ENCODE results near the gene OGDHL. TPM values are rescaled to one million over a fixed set of nuclear protein-coding genes. Genes with fewer than 3 reads are reported as not detected.

The OGDHL gene
- total RNA-seq, 1 donor from 2014 or later, result 10.1 TPM

GRCh38 chr10:49769692-49770091 lies 7.6 kb upstream of the OGDHL start:
- H3K4me1 Mint-ChIP-seq, result no peaks in the 10 kb centered on the region
- TF ChIP-seq CTCF (conservative IDR thresholded peaks at IDR 0.05), result no peak
- H3K4me3 Mint-ChIP-seq, result no peak overlapping the region
- no peak overlapping the region for H3K27ac Mint-ChIP-seq (ENCODE audit: unreplicated experiment)
- H3K9me3 Mint-ChIP-seq, result peaks cover 5% of the 10 kb centered on the region
- H3K27me3 Mint-ChIP-seq (ENCODE audit: low read depth), result peaks cover 21% of the 10 kb centered on the region
- no peak for DNase-seq (ENCODE audit: low read depth, low spot score)
- no peaks in the 10 kb centered on the region for H3K36me3 Mint-ChIP-seq (ENCODE audit: low read depth)

DNA sequence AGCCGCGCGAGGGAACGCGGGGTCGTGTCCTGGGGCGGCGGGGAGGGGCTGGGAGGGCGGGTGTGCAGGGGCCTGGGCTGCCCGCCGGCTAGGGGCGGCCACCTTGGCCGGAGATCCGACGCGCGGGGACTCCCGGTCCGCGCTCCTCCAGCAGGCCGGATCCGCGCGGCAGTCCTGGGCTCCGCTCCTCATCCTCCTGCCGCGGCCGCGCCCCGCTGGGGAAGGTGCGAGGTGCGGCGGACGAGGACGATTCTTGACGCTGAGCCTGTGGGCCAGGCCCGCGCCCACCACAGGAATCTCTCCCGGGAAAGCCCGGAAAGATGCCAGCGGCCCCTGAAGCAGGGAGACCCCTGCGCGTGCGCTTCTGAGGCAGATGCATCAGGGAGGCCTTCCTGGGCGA lies 6.6 kb upstream of the OGDHL start:
- DNase-seq (ENCODE audit: low read depth, low spot score), result no peak
- Mint-ChIP-seq H3K27me3 (ENCODE audit: low read depth) (peaks cover 28% of the 10 kb centered on the region), H3K9me3 (peaks cover 5% of the 10 kb centered on the region), H3K27ac (ENCODE audit: unreplicated experiment) (no peak overlapping the region), H3K4me3 (no peak overlapping the region), H3K36me3 (ENCODE audit: low read depth) (no peaks in the 10 kb centered on the region), H3K4me1 (no peaks in the 10 kb centered on the region)
- TF ChIP-seq CTCF (conservative IDR thresholded peaks at IDR 0.05), result no peak

DNA sequence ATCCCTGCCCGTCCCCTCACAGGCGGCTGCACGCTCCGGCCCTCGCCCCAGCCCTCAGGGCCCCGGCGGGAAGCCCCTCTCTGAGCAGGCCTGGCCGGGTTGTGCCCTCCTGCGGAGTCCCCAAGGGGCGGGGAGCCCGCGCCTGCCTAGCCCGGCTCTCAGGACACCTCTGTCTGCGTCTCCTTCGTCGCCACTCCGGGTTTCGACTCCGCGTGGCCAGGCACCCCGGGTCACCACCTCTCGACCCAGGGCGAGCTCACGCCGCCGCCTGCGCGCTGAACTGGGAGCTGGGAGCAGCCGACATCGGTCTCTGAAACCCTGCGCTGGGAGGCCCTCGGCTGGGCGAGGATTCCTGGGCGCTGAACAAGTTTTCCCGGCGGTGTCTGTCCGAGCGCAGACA lies 6.2 kb upstream of the OGDHL start:
- Mint-ChIP-seq H3K27ac (ENCODE audit: unreplicated experiment) (no peak overlapping the region), H3K4me1 (no peaks in the 10 kb centered on the region), H3K9me3 (peaks cover 5% of the 10 kb centered on the region), H3K36me3 (ENCODE audit: low read depth) (no peaks in the 10 kb centered on the region), H3K4me3 (no peak overlapping the region), H3K27me3 (ENCODE audit: low read depth) (peaks cover 32% of the 10 kb centered on the region)
- no peak for DNase-seq (ENCODE audit: low read depth, low spot score)
- TF ChIP-seq CTCF (conservative IDR thresholded peaks at IDR 0.05), result no peak

DNA sequence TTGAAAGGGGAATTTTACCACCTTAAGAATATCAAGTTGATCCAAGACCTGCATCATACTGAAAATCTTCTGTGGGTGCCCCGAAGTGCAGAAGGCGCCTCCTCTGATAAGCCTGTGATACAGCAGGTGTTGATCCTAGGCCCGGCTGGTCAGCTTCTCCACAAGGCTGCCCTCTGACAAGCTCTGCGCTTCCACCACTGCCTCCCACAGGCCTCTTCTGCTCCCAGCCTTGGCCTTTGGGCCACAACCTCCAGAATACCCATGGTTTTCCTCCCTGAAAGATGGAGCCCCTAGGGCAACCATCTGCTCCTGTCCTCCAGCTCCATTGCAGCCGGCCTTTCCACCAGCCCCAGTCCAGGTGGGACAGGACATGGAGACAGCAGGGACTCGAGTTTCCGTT lies 5.6 kb upstream of the OGDHL start:
- no peak overlapping the region for H3K27ac Mint-ChIP-seq (ENCODE audit: unreplicated experiment)
- no peaks in the 10 kb centered on the region for H3K36me3 Mint-ChIP-seq (ENCODE audit: low read depth)
- peaks cover 5% of the 10 kb centered on the region for H3K9me3 Mint-ChIP-seq
- DNase-seq (ENCODE audit: low read depth, low spot score), result no peak
- H3K4me3 Mint-ChIP-seq, result no peak overlapping the region
- peaks cover 3% of the 10 kb centered on the region for H3K4me1 Mint-ChIP-seq
- TF ChIP-seq CTCF (conservative IDR thresholded peaks at IDR 0.05), result no peak
- H3K27me3 Mint-ChIP-seq (ENCODE audit: low read depth), result peaks cover 33% of the 10 kb centered on the region

DNA sequence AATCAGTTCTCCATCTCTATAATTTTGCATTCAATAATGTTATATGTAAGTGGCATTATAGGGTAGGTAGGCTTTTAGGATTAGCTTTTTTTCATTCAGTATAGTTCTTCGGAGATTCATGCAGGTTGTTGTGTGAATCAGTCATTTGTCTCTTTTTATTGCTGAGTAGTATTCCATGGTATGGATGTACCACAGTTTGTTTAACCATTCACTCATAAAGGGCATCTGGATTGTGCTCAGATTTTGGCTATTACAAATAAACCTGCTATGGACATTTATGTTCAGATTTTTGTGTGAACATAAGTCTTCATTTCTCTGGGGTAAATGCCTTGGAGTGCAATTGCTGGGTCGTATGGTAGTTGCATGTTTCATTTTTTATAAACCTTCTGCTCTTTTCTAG lies 4.4 kb upstream of the OGDHL start:
- H3K36me3 Mint-ChIP-seq (ENCODE audit: low read depth), result no peaks in the 10 kb centered on the region
- peaks cover 9% of the 10 kb centered on the region for H3K4me1 Mint-ChIP-seq
- H3K27me3 Mint-ChIP-seq (ENCODE audit: low read depth), result peaks cover 29% of the 10 kb centered on the region
- no peak overlapping the region for H3K4me3 Mint-ChIP-seq
- TF ChIP-seq CTCF (conservative IDR thresholded peaks at IDR 0.05), result no peak
- no peak for DNase-seq (ENCODE audit: low read depth, low spot score)
- no peak overlapping the region for H3K27ac Mint-ChIP-seq (ENCODE audit: unreplicated experiment)
- peaks cover 5% of the 10 kb centered on the region for H3K9me3 Mint-ChIP-seq

GRCh38 chr10:49762566-49762877 lies 399 bp upstream of the OGDHL start:
- TF ChIP-seq CTCF (conservative IDR thresholded peaks at IDR 0.05), result no peak
- peak overlapping the region; percentile 66 for H3K4me3 Mint-ChIP-seq
- peaks cover 5% of the 10 kb centered on the region for H3K9me3 Mint-ChIP-seq
- DNase-seq (ENCODE audit: low read depth, low spot score), result no peak
- H3K27me3 Mint-ChIP-seq (ENCODE audit: low read depth), result peaks cover 29% of the 10 kb centered on the region
- H3K4me1 Mint-ChIP-seq, result peaks cover 9% of the 10 kb centered on the region
- no peaks in the 10 kb centered on the region for H3K36me3 Mint-ChIP-seq (ENCODE audit: low read depth)
- no peak overlapping the region for H3K27ac Mint-ChIP-seq (ENCODE audit: unreplicated experiment)

All from neural crest cell (in vitro differentiated cells).